HepG2 (cell line): ENCODE measurements around the gene JUND. TPM values are rescaled to one million over a fixed set of nuclear protein-coding genes. Genes with fewer than 3 reads are reported as not detected.

Source experiments
- ATRX ChIP-seq: sonication (generic); formaldehyde crosslinking; IDR thresholded peaks from 2 replicates; pipeline ENCODE4 v1.4.0; 2020; ENCODE audit warnings: missing genetic modification reagents, borderline replicate concordance
- BHLHE40 ChIP-seq: IDR thresholded peaks from 2 replicates; pipeline ENCODE4 v1.6.1; 2011; ENCODE audit warnings: low read length, improper control_type of control experiment
- BRCA1 ChIP-seq: sonication (generic); formaldehyde crosslinking; IDR thresholded peaks from 2 replicates; pipeline ENCODE4 v1.4.0; 2020; ENCODE audit warnings: missing genetic modification reagents
- HDAC6 ChIP-seq: fragments of 200-600 bp; sonication (generic); IDR thresholded peaks from 2 replicates; pipeline ENCODE4 v1.7.0; 2017; ENCODE audit warnings: mild to moderate bottlenecking, antibody characterized with exemption, low read length, low read depth
- MAFK ChIP-seq, 2 experiments: IDR thresholded peaks in 1 of 2; conservative IDR thresholded peaks in 1 of 2; 2 replicates each; pipeline ENCODE4 v1.6.1; 2011; ENCODE audit warnings: improper control_type of control experiment in 2 of 2, low read length in 2 of 2
- MXD3 ChIP-seq: IDR thresholded peaks from 2 replicates; pipeline ENCODE4 v1.6.1; 2016; ENCODE audit warnings: mild to moderate bottlenecking, missing biosample characterization, missing genetic modification reagents
- MYPOP ChIP-seq: sonication (generic); formaldehyde crosslinking; IDR thresholded peaks from 2 replicates; pipeline ENCODE4 v1.8.1; 2023; ENCODE audit warnings: mild to moderate bottlenecking, moderate library complexity, missing genetic modification reagents
- NFE2 ChIP-seq: sonication (generic); formaldehyde crosslinking; IDR thresholded peaks from 2 replicates; pipeline ENCODE4 v1.4.0; 2020; ENCODE audit warnings: missing genetic modification reagents
- PAWR ChIP-seq: sonication (generic); formaldehyde crosslinking; IDR thresholded peaks from 2 replicates; pipeline ENCODE4 v1.4.0; 2020; ENCODE audit warnings: missing genetic modification reagents, mild to moderate bottlenecking, borderline replicate concordance
- REPIN1 ChIP-seq: sonication (generic); formaldehyde crosslinking; IDR thresholded peaks from 2 replicates; pipeline ENCODE4 v1.8.0; 2022; ENCODE audit warnings: missing genetic modification reagents, low read depth, mild to moderate bottlenecking, borderline replicate concordance
- SNAPC4 ChIP-seq: sonication (generic); formaldehyde crosslinking; IDR thresholded peaks from 2 replicates; pipeline ENCODE4 v1.4.0; 2020; ENCODE audit warnings: mild to moderate bottlenecking, missing genetic modification reagents
- ZFP41 ChIP-seq: sonication (generic); formaldehyde crosslinking; IDR thresholded peaks from 2 replicates; pipeline ENCODE4 v1.4.0; 2020; ENCODE audit warnings: mild to moderate bottlenecking, missing genetic modification reagents, borderline replicate concordance
- ZKSCAN8 ChIP-seq: IDR thresholded peaks from 2 replicates; pipeline ENCODE4 v1.6.1; 2016; ENCODE audit warnings: borderline replicate concordance, missing genetic modification reagents, missing compliant biosample characterization
- ZNF10 ChIP-seq: sonication (generic); formaldehyde crosslinking; IDR thresholded peaks from 2 replicates; pipeline ENCODE4 v1.4.0; 2020; ENCODE audit warnings: mild to moderate bottlenecking, low read depth, missing genetic modification reagents, borderline replicate concordance
- ZNF101 ChIP-seq: sonication (generic); formaldehyde crosslinking; IDR thresholded peaks from 2 replicates; pipeline ENCODE4 v1.4.0; 2020; ENCODE audit warnings: mild to moderate bottlenecking, low read depth, missing genetic modification reagents, borderline replicate concordance
- ZNF121 ChIP-seq: sonication (generic); formaldehyde crosslinking; IDR thresholded peaks from 2 replicates; pipeline ENCODE4 v1.5.0; 2020; ENCODE audit warnings: mild to moderate bottlenecking, missing genetic modification reagents
- ZNF30 ChIP-seq: sonication (generic); formaldehyde crosslinking; IDR thresholded peaks from 2 replicates; pipeline ENCODE4 v1.5.0; 2020; ENCODE audit warnings: mild to moderate bottlenecking, missing genetic modification reagents
- ZNF317 ChIP-seq: sonication (generic); formaldehyde crosslinking; IDR thresholded peaks from 2 replicates; pipeline ENCODE4 v1.5.0; 2020; ENCODE audit warnings: mild to moderate bottlenecking, missing genetic modification reagents
- ZNF383 ChIP-seq: sonication (generic); formaldehyde crosslinking; IDR thresholded peaks from 2 replicates; pipeline ENCODE4 v1.4.0; 2020; ENCODE audit warnings: missing genetic modification reagents, mild to moderate bottlenecking, borderline replicate concordance
- ZNF468 ChIP-seq: sonication (generic); formaldehyde crosslinking; IDR thresholded peaks from 2 replicates; pipeline ENCODE4 v1.8.0; 2022; ENCODE audit warnings: mild to moderate bottlenecking, moderate library complexity, missing genetic modification reagents
- ZNF768 ChIP-seq: sonication (generic); formaldehyde crosslinking; IDR thresholded peaks from 2 replicates; pipeline ENCODE4 v1.4.0; 2020; ENCODE audit warnings: missing genetic modification reagents
- ZNF83 ChIP-seq: sonication (generic); formaldehyde crosslinking; IDR thresholded peaks from 2 replicates; pipeline ENCODE4 v1.4.0; 2020; ENCODE audit warnings: missing genetic modification reagents, mild to moderate bottlenecking, borderline replicate concordance
- ZSCAN25 ChIP-seq: sonication (generic); formaldehyde crosslinking; IDR thresholded peaks from 2 replicates; pipeline ENCODE4 v1.8.0; 2022; ENCODE audit warnings: mild to moderate bottlenecking, missing genetic modification reagents
- polyA plus RNA-seq, 8 experiments: library from polyadenylated mRNA; depleted of rRNA in 3 of 8; stranded (reverse) in 7 of 8; unstranded in 1 of 8; fragments of >200 nt; fragmentation: Illumina TruSeq in 4 of 8; extraction: Trizol in 4 of 8; gene quantifications; 2 replicates each; pipeline versions ENCODE4 v1.2.1 to v1.2.3, GENCODE V29; 2011 to 2016; ENCODE audit warnings: low read depth in 4 of 8, missing spikeins in 1 of 8, mixed read lengths in 1 of 8; ENCODE audit not compliant: insufficient read depth in 1 of 8
- total RNA-seq, 5 experiments: library from RNA; depleted of rRNA; stranded (reverse); fragments of >200 nt; fragmentation: Illumina TruSeq; extraction: Trizol; gene quantifications; 2 replicates each; pipeline ENCODE4 v1.2.3, GENCODE V29; 2016; ENCODE audit warnings: low read depth in 1 of 5

The JUND gene
- total and polyA plus RNA-seq, 2 of the 13 experiments (the other 11 are each of a cell fraction or from before 2014, with no cell fraction given): 41.2 to 59.8 TPM

GRCh38 chr19:18233224-18233825 is 48.1 kb downstream of the JUND start (continued):
- TF ChIP-seq MYPOP (peak; percentile 82), REPIN1 (peak; percentile 71), BHLHE40 (no peak), ZNF10 (CRISPR knock-in tag) (no peak), ZFP41 (CRISPR knock-in tag) (no peak), ZNF317 (CRISPR knock-in tag) (peak; percentile 64), ZNF383 (CRISPR knock-in tag) (no peak), BRCA1 (CRISPR knock-in tag) (peak; percentile 92; the same call in 1 of the 2 replicates), ZNF101 (no peak), SNAPC4 (CRISPR knock-in tag) (peak; percentile 92), NFE2 (no peak; the same call in 1 of the 2 replicates), ZNF768 (peak; percentile 75), ATRX (no peak), ZKSCAN8 (CRISPR knock-in tag) (0 out of 2 replicates have a peak, but pooled peaks have one; percentile 63), ZNF30 (CRISPR knock-in tag) (peak; percentile 93), PAWR (CRISPR knock-in tag) (no peak), ZNF83 (CRISPR knock-in tag) (peak; percentile 67; the same call in 1 of the 2 replicates), ZNF468 (CRISPR knock-in tag) (no peak), ZSCAN25 (peak; percentile 33; the same call in 1 of the 2 replicates), MXD3 (CRISPR knock-in tag) (peak; percentile 99), HDAC6 (no peak), ZNF121 (CRISPR knock-in tag) (peak; percentile 36; the same call in 1 of the 2 replicates), MAFK (conservative IDR thresholded peaks at IDR 0.05 in 1 of 2, IDR thresholded peaks at IDR 0.05 in 1 of 2; ENCODE audit: low read length in 2 of 2) (no peak)
